HG03175 (cell line): ENCODE results near the gene OR10A3.
A peak's percentile ranks its signal among the peaks of the same experiment; 100 is the strongest.

Source experiments
- ATAC-seq: cut with Tn5 transposase; IDR thresholded peaks from one replicate; pipeline ENCODE4 v1.9.1; 2021; ENCODE audit warnings: mild to moderate bottlenecking, moderate library complexity; ENCODE audit not compliant: unreplicated experiment

The OR10A3 gene

GRCh38 chr11:7893796-7894195 is 47.7 kb downstream of the OR10A3 start:
- no peak for ATAC-seq

GRCh38 chr11:7892840-7893254 is 48.7 kb downstream of the OR10A3 start:
- ATAC-seq, result peak; percentile 54

- ATAC-seq, result peak; percentile 71
Observed at GRCh38 chr11:7892059-7892699, 49.3 kb downstream of the OR10A3 start.

- ATAC-seq, result peak; percentile 50
Observed at GRCh38 chr11:7890417-7891172, 50.9 kb downstream of the OR10A3 start.

GRCh38 chr11:7889985-7890384 is 51.5 kb downstream of the OR10A3 start:
- ATAC-seq, result peak; percentile 38
